ENCODE data around the gene NFKB1.

Gene NFKB1

DNA sequence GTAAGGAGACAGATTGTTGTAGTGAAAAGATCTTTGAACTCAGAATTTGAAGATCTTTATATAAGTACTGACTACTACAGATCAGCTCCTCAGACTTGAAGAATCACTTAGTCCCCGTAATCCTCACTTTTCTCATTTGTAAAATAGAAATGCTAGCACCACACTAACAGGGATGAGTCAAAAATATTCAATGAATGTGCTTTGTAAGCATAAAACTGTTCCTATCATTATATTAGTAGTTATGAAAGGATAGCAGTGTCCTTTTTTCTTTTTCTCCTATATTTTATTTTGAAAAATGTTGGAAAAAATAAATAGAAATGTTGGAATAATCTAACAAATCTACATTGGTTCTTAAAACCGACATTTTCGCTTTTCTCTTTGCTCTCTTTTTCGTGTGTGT is 25.4 kb downstream of the NFKB1 start:
- H3K36me3 ChIP-seq (ENCODE audit: control insufficient read depth in 2 of 2, insufficient read depth in 2 of 2, low read length in 2 of 2) = peaks cover 3 to 5% of the 10 kb centered on the region in 2 donors
- no peaks in the 10 kb centered on the region for H3K4me1 ChIP-seq (ENCODE audit: control insufficient read depth in 2 of 2, insufficient read depth in 2 of 2, low read length in 2 of 2)
- H3K27me3 ChIP-seq (ENCODE audit: control insufficient read depth in 2 of 2, insufficient read depth in 2 of 2, low read length in 2 of 2) = no peaks in the 10 kb centered on the region
- no peaks in the 10 kb centered on the region for H3K9me3 ChIP-seq (ENCODE audit: control insufficient read depth in 2 of 2, low read length in 2 of 2)
- H3K4me3 ChIP-seq (ENCODE audit: low read length in 2 of 2) = no peak overlapping the region
- H3K27ac ChIP-seq (ENCODE audit: low read depth in 2 of 2, low read length in 2 of 2) = no peak overlapping the region
- H3K9ac ChIP-seq (ENCODE audit: low read depth in 1 of 2, low read length in 2 of 2) = no peak overlapping the region

GRCh38 chr4:102527695-102528283 is 26.6 kb downstream of the NFKB1 start:
- no peaks in the 10 kb centered on the region for H3K27me3 ChIP-seq (ENCODE audit: control insufficient read depth in 2 of 2, insufficient read depth in 2 of 2, low read length in 2 of 2)
- peaks cover 3 to 5% of the 10 kb centered on the region in 2 donors for H3K36me3 ChIP-seq (ENCODE audit: control insufficient read depth in 2 of 2, insufficient read depth in 2 of 2, low read length in 2 of 2)
- no peaks in the 10 kb centered on the region for H3K9me3 ChIP-seq (ENCODE audit: control insufficient read depth in 2 of 2, low read length in 2 of 2)
- no peak overlapping the region for H3K4me3 ChIP-seq (ENCODE audit: low read length in 2 of 2)
- no peak overlapping the region for H3K9ac ChIP-seq (ENCODE audit: low read depth in 1 of 2, low read length in 2 of 2)
- no peak overlapping the region for H3K27ac ChIP-seq (ENCODE audit: low read depth in 2 of 2, low read length in 2 of 2)
- H3K4me1 ChIP-seq (ENCODE audit: control insufficient read depth in 2 of 2, insufficient read depth in 2 of 2, low read length in 2 of 2) = no peaks in the 10 kb centered on the region

DNA sequence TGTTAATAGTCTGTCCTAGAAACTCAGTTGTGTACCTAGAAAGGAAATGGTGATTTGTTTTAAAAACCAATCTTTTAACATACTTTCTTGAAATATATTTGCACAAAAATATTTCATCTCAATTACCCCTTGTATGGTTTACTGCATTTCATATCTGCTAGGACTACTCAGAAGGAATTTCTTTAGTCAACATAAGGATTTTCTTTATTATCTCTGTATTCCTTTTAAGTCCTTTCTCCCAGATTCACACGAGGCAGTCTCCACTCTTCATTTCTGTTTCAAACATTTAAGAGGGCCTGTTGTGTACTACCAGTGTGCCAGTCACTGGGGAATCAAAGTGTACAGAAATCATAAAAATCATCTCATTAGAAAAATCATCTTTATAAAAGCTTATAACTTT is 28.8 kb downstream of the NFKB1 start:
- Histone ChIP-seq H3K9ac (ENCODE audit: low read depth in 1 of 2, low read length in 2 of 2) (no peak overlapping the region), H3K27ac (ENCODE audit: low read depth in 2 of 2, low read length in 2 of 2) (no peak overlapping the region), H3K9me3 (ENCODE audit: control insufficient read depth in 2 of 2, low read length in 2 of 2) (no peaks in the 10 kb centered on the region), H3K4me1 (ENCODE audit: control insufficient read depth in 2 of 2, insufficient read depth in 2 of 2, low read length in 2 of 2) (no peaks in the 10 kb centered on the region), H3K27me3 (ENCODE audit: control insufficient read depth in 2 of 2, insufficient read depth in 2 of 2, low read length in 2 of 2) (no peaks in the 10 kb centered on the region), H3K36me3 (ENCODE audit: control insufficient read depth in 2 of 2, insufficient read depth in 2 of 2, low read length in 2 of 2) (peaks cover 3 to 5% of the 10 kb centered on the region in 2 donors), H3K4me3 (ENCODE audit: low read length in 2 of 2) (no peak overlapping the region)

GRCh38 chr4:102530986-102531385 is 29.8 kb downstream of the NFKB1 start:
- Histone ChIP-seq H3K4me3 (ENCODE audit: low read length in 2 of 2) (no peak overlapping the region), H3K27ac (ENCODE audit: low read depth in 2 of 2, low read length in 2 of 2) (no peak overlapping the region), H3K4me1 (ENCODE audit: control insufficient read depth in 2 of 2, insufficient read depth in 2 of 2, low read length in 2 of 2) (no peaks in the 10 kb centered on the region), H3K9me3 (ENCODE audit: control insufficient read depth in 2 of 2, low read length in 2 of 2) (no peaks in the 10 kb centered on the region), H3K27me3 (ENCODE audit: control insufficient read depth in 2 of 2, insufficient read depth in 2 of 2, low read length in 2 of 2) (no peaks in the 10 kb centered on the region), H3K9ac (ENCODE audit: low read depth in 1 of 2, low read length in 2 of 2) (no peak overlapping the region), H3K36me3 (ENCODE audit: control insufficient read depth in 2 of 2, insufficient read depth in 2 of 2, low read length in 2 of 2) (peaks cover 3 to 5% of the 10 kb centered on the region in 2 donors)

GRCh38 chr4:102531462-102531861 is 30.3 kb downstream of the NFKB1 start:
- Histone ChIP-seq H3K9me3 (ENCODE audit: control insufficient read depth in 2 of 2, low read length in 2 of 2) (no peaks in the 10 kb centered on the region), H3K4me1 (ENCODE audit: control insufficient read depth in 2 of 2, insufficient read depth in 2 of 2, low read length in 2 of 2) (no peaks in the 10 kb centered on the region), H3K4me3 (ENCODE audit: low read length in 2 of 2) (no peak overlapping the region), H3K9ac (ENCODE audit: low read depth in 1 of 2, low read length in 2 of 2) (no peak overlapping the region), H3K27ac (ENCODE audit: low read depth in 2 of 2, low read length in 2 of 2) (no peak overlapping the region), H3K27me3 (ENCODE audit: control insufficient read depth in 2 of 2, insufficient read depth in 2 of 2, low read length in 2 of 2) (no peaks in the 10 kb centered on the region), H3K36me3 (ENCODE audit: control insufficient read depth in 2 of 2, insufficient read depth in 2 of 2, low read length in 2 of 2) (peaks cover 3 to 5% of the 10 kb centered on the region in 2 donors)

DNA sequence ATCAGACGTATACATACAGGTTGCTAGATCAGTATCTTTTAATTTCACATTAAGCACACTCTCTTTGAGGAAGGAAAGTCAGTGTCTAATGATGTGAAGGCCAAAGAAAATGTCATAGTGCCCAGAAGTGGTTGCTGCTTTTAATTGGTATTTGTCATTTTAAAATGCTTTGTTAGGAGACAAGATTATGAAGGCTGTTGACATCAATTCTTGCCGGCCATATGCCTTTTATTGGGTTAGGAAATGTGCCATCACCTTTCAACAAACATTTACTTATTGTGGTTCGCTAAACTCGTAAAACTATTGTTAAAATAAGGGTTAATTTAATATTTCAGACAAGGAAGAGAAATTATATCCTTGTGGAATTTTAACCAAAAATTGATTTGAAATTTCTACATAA is 32.2 kb downstream of the NFKB1 start:
- H3K27me3 ChIP-seq (ENCODE audit: control insufficient read depth in 2 of 2, insufficient read depth in 2 of 2, low read length in 2 of 2) = no peaks in the 10 kb centered on the region
- no peaks in the 10 kb centered on the region for H3K9me3 ChIP-seq (ENCODE audit: control insufficient read depth in 2 of 2, low read length in 2 of 2)
- H3K4me3 ChIP-seq (ENCODE audit: low read length in 2 of 2) = no peak overlapping the region
- peak overlapping the region in 1 of 2 donors; percentile 23 for H3K27ac ChIP-seq (ENCODE audit: low read depth in 2 of 2, low read length in 2 of 2)
- no peak overlapping the region for H3K9ac ChIP-seq (ENCODE audit: low read depth in 1 of 2, low read length in 2 of 2)
- peaks cover 3% of the 10 kb centered on the region in 2 donors for H3K36me3 ChIP-seq (ENCODE audit: control insufficient read depth in 2 of 2, insufficient read depth in 2 of 2, low read length in 2 of 2)
- no peaks in the 10 kb centered on the region for H3K4me1 ChIP-seq (ENCODE audit: control insufficient read depth in 2 of 2, insufficient read depth in 2 of 2, low read length in 2 of 2)

DNA sequence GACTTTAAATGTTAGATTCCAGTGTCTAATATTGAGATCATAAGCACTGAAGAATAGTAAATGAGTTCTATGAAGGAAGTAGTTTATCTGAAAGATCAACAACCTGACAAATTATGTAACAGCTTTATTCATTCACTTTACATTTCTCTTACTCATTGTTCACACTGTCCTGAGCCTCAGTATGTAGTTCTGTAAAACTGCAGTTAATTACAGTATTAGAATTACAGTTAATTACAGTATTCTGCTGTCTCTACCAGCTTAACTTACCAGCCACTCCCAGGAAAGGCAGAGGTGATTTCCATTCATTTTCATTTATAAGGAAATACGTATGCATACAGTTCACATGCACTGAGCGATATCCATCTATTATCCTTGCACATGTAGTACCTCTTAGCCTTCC is 32.7 kb downstream of the NFKB1 start:
- H3K4me3 ChIP-seq (ENCODE audit: low read length in 2 of 2) = no peak overlapping the region
- no peak overlapping the region for H3K9ac ChIP-seq (ENCODE audit: low read depth in 1 of 2, low read length in 2 of 2)
- H3K27me3 ChIP-seq (ENCODE audit: control insufficient read depth in 2 of 2, insufficient read depth in 2 of 2, low read length in 2 of 2) = no peaks in the 10 kb centered on the region
- H3K27ac ChIP-seq (ENCODE audit: low read depth in 2 of 2, low read length in 2 of 2) = peak overlapping the region in 1 of 2 donors; percentile 23
- no peaks in the 10 kb centered on the region for H3K9me3 ChIP-seq (ENCODE audit: control insufficient read depth in 2 of 2, low read length in 2 of 2)
- no peaks in the 10 kb centered on the region for H3K4me1 ChIP-seq (ENCODE audit: control insufficient read depth in 2 of 2, insufficient read depth in 2 of 2, low read length in 2 of 2)
- H3K36me3 ChIP-seq (ENCODE audit: control insufficient read depth in 2 of 2, insufficient read depth in 2 of 2, low read length in 2 of 2) = peaks cover 3% of the 10 kb centered on the region in 2 donors

GRCh38 chr4:102534845-102535244 is 33.7 kb downstream of the NFKB1 start:
- no peak overlapping the region for H3K9ac ChIP-seq (ENCODE audit: low read depth in 1 of 2, low read length in 2 of 2)
- no peaks in the 10 kb centered on the region for H3K27me3 ChIP-seq (ENCODE audit: control insufficient read depth in 2 of 2, insufficient read depth in 2 of 2, low read length in 2 of 2)
- H3K4me3 ChIP-seq (ENCODE audit: low read length in 2 of 2) = no peak overlapping the region
- H3K9me3 ChIP-seq (ENCODE audit: control insufficient read depth in 2 of 2, low read length in 2 of 2) = no peaks in the 10 kb centered on the region
- H3K4me1 ChIP-seq (ENCODE audit: control insufficient read depth in 2 of 2, insufficient read depth in 2 of 2, low read length in 2 of 2) = no peaks in the 10 kb centered on the region
- no peak overlapping the region for H3K27ac ChIP-seq (ENCODE audit: low read depth in 2 of 2, low read length in 2 of 2)
- peaks cover 6 to 8% of the 10 kb centered on the region in 2 donors for H3K36me3 ChIP-seq (ENCODE audit: control insufficient read depth in 2 of 2, insufficient read depth in 2 of 2, low read length in 2 of 2)

DNA sequence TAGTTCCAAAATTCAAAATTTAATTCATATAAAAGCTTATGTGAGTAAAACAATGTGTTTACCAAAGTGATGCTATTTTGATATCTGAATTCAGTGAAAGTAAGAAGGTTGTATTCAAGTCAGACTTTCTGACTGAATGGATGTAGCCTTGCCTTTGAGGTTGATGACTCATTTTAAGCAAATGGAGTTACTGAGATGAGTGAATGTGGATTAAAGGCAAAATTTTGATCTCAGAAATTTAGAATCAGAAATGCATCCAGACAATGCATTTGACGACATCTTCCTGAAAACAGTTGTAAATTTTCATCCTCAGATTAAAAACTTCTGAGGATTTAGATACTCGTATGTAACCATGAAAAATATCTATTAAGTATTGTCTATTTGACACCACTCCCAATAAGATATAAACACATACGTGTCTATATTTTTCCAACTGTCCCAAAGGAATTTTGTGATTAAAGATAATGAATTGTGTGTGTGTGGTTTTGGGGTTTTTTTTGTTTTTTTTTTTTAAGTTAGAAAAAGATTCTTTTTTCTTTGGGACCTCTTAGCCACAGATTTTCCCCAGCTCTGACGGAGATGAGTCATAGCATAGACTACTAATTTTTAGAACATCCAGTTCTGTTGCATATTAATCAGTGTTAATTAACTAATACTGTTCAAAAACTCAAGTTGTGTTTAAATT is 34.4 kb downstream of the NFKB1 start:
- no peak overlapping the region for H3K27ac ChIP-seq (ENCODE audit: low read depth in 2 of 2, low read length in 2 of 2)

GRCh38 chr4:102536768-102537167 is 35.6 kb downstream of the NFKB1 start:
- no peaks in the 10 kb centered on the region for H3K27me3 ChIP-seq (ENCODE audit: control insufficient read depth in 2 of 2, insufficient read depth in 2 of 2, low read length in 2 of 2)
- no peaks in the 10 kb centered on the region for H3K4me1 ChIP-seq (ENCODE audit: control insufficient read depth in 2 of 2, insufficient read depth in 2 of 2, low read length in 2 of 2)
- no peak overlapping the region for H3K9ac ChIP-seq (ENCODE audit: low read depth in 1 of 2, low read length in 2 of 2)
- no peak overlapping the region for H3K4me3 ChIP-seq (ENCODE audit: low read length in 2 of 2)
- H3K9me3 ChIP-seq (ENCODE audit: control insufficient read depth in 2 of 2, low read length in 2 of 2) = no peaks in the 10 kb centered on the region
- no peak overlapping the region for H3K27ac ChIP-seq (ENCODE audit: low read depth in 2 of 2, low read length in 2 of 2)
- H3K36me3 ChIP-seq (ENCODE audit: control insufficient read depth in 2 of 2, insufficient read depth in 2 of 2, low read length in 2 of 2) = peaks cover 8 to 9% of the 10 kb centered on the region in 2 donors

More for the DNA sequence above, 34.4 kb downstream of the NFKB1 start:
- no peaks in the 10 kb centered on the region for H3K4me1 ChIP-seq (ENCODE audit: control insufficient read depth in 2 of 2, insufficient read depth in 2 of 2, low read length in 2 of 2)
- peaks cover 5 to 6% of the 10 kb centered on the region in 2 donors for H3K36me3 ChIP-seq (ENCODE audit: control insufficient read depth in 2 of 2, insufficient read depth in 2 of 2, low read length in 2 of 2)
- no peaks in the 10 kb centered on the region for H3K27me3 ChIP-seq (ENCODE audit: control insufficient read depth in 2 of 2, insufficient read depth in 2 of 2, low read length in 2 of 2)
- no peaks in the 10 kb centered on the region for H3K9me3 ChIP-seq (ENCODE audit: control insufficient read depth in 2 of 2, low read length in 2 of 2)
- H3K9ac ChIP-seq (ENCODE audit: low read depth in 1 of 2, low read length in 2 of 2) = no peak overlapping the region
- H3K4me3 ChIP-seq (ENCODE audit: low read length in 2 of 2) = no peak overlapping the region

All from mucosa of rectum (tissue), 2 donors.